GM19397 (cell line): ENCODE data around the gene GMPR2.
A peak's percentile ranks its signal among the peaks of the same experiment; 100 is the strongest.
"Not testable (repeated sequence)": the region's sequence is repeated elsewhere in the genome, so short reads cannot be mapped to it uniquely, and the experiment has no call there.

Experiments used
- ATAC-seq: cut with Tn5 transposase; IDR thresholded peaks from one replicate; pipeline ENCODE4 v1.9.1; 2021; ENCODE audit warnings: mild to moderate bottlenecking, moderate library complexity; ENCODE audit not compliant: unreplicated experiment

Gene GMPR2

DNA sequence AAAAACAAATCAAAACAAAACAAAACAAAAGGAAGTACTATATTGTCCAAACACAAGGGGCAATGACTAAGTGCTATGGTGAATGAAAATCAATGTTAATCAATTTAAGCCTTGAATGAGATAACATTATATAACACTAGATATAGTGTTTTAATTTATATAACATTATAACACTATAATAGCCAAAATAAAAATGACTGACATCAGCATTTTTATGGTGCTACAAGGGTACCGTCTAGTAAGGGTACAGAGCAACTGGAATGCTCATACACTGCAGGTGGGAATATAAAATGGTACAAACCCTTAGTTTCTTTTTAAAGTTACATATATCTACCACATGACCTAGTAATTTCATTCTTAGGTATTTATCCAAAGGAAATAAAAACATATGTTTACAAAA lies 6.3 kb upstream of the GMPR2 start:
- no peak for ATAC-seq

- ATAC-seq = no peak
These were observed 3.8 kb upstream of the GMPR2 start for GRCh38 chr14:24228902-24229301.

DNA sequence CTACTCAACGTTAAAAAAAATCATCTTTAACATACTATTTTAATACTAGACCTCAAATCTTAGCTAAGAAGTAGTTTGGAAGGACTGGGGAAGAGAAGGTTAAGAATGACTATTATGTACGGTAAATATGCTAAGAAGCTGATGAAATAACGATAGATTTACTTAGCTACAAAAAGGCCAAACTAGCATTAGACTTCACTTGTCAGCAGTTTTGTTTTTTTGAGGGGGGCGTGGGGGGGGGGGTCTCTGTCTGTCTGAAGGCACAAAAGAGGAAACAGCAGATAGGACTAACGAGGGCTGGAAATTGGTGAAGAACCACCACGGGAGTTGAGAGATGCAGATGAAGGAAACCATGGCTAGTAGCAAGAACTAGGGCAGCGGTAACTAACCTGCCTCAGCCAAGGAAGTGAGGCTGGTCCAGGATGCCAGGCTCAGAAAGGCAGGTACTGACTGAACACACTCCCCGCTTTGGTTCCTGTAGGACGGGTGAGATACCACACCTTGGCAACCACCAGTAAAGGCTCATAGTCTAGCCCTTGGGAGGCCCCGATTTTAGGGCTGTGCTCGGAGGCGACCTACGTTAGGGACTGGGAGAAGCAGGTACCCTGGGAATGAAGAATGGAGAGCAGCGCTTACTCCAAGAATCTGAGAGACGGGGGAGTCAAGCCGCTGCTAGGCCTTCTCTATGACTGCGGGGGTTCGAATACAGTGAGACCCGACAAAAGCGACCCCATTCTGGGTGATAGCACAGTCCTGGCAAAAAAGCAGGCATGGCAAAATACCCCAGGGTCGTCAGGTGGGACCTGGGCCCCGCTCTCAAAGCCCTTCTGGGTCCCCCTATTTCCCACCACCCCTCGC lies 1.2 kb upstream of the GMPR2 start:
- ATAC-seq = no peak

DNA sequence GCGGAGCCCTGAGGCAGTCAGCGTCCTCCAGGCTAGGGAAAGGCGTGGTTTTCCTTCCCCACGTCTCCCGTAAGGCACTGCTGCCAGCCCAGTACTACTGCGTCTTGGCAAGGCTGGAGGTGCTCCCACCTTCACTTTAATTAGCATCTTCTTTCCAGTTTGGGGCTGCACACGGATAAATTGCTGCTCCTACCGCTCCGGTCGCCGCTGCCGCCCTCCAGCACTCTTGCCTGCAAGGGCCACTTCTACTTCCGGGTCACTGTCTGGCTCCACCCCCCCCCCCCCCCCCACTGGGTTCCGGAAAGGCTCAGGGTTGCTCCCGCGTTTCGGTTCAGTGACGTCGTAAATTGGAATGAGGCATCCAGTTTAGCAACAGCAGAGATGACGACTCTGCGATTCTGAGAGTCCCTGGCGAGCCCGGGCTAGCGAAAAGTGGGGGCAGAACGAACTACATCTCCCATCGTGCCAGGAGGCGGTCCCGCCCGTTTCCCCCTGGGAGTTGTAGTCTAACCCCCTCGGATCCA lies 546 bp upstream of the GMPR2 start, which contains the start of gene NEDD8:
Gene NEDD8 (minus strand): TSS at position 247 of the 524 bp plus-strand sequence. CDS start 100 bp downstream, at position 147.
- peak; percentile 71 for ATAC-seq

DNA sequence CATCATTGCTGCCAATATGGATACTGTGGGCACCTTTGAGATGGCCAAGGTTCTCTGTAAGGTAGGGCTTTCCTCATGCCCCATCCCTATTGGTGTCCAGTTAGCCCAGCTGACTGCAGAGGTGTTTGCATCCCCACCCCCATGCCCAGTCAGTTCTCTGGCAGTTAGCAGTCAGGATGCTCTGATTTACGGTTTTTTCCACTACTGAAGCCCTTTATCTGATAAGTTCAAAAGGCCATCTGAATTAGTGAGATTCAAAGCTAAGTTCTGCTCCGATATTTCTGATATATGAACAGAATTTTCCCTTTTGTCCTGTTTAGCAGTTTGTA lies 773 bp downstream of the GMPR2 start:
- no peak for ATAC-seq

- no peak for ATAC-seq
These were observed 1.6 kb downstream of the GMPR2 start for GRCh38 chr14:24234095-24235005.

DNA sequence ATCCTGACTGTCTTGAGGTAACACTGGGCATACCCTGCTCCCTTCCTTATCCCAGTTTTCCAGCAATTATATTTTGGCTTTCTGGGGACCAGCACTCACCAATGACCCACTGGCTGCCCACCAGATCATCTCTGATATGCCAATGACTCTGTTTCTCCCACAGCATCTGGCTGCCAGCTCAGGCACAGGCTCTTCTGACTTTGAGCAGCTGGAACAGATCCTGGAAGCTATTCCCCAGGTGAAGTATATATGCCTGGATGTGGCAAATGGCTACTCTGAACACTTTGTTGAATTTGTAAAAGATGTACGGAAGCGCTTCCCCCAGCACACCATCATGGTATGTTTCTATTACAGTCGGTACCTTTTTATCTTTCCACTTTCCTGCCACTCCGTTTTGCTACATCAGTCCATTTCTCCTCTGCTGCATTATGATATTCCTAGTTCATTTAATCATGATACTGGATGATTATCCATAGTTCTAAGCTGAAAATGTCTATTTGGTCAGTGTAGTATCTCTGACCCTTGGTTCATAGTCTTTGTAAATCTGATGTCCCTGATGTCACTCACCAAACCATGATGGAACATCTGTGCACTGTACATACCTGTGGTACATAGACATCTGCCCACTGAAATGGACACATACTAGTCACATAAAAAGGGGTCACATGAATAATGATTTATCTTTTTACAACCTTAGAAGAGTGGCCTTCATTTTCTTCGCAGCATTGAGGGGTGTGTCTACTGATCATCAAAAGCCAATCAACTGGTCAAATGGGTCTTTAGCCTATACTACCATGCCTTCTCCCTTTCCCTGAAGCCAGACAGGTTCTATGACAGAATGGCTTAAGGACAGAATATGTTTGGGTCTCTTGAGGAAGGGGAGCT lies 3.3 kb downstream of the GMPR2 start:
- ATAC-seq = no peak

DNA sequence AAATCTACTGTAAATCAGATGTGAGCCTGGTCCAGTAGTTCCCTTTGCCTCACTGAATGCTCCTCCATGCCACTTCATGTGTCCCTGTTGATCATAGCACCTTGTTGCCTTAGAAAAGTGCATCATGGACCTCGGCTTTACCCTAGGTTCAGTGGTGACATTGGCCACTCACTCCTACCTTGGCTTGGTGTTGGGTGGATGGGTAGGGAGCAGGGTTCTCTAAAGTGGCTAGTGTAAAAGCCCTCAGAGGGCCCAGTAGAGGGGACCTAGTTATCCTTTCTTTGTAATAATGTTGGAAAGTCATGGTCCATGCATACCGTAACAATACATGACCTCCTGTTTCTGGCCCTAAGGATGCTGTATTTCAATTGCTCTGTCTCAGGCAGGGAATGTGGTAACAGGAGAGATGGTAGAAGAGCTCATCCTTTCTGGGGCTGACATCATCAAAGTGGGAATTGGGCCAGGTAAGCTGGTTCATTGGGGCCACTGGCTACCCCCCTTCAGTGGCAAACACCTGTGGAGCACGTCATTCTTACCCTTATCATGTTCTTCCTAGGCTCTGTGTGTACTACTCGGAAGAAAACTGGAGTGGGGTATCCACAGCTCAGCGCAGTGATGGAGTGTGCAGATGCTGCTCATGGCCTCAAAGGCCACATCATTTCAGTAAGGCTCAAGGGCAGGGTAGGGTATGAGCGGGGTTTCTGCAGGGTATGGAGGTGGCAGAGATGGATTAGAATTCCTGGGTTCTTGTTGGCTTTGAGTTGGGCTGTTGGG lies 4.1 kb downstream of the GMPR2 start:
- no peak for ATAC-seq

DNA sequence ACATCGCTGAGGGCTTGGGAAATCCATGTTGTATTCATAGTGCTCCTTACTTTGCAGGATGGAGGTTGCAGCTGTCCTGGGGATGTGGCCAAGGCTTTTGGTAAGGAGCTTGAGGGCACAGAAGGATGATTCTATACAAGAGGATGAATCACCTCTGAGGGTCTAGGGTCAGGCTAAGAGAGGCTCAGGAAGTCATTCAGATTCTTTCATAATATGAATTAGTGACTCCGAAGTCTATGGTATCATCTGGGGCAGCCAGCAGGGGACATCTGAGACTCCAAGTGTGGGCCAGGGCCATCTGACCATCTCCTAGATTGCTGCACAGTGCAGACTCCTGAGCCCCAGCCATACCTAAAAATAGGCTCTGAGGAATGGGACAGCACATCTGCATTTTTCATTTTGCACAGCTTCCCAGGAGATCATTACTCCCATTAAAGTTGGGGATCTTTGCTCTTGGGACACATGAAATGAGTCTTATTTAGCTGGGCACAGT lies 4.8 kb downstream of the GMPR2 start:
- no peak for ATAC-seq

- no peak for ATAC-seq
These were observed 5.4 kb downstream of the GMPR2 start for GRCh38 chr14:24238123-24238522.

GRCh38 chr14:24238527-24239037 lies 5.9 kb downstream of the GMPR2 start:
- no peak for ATAC-seq

DNA sequence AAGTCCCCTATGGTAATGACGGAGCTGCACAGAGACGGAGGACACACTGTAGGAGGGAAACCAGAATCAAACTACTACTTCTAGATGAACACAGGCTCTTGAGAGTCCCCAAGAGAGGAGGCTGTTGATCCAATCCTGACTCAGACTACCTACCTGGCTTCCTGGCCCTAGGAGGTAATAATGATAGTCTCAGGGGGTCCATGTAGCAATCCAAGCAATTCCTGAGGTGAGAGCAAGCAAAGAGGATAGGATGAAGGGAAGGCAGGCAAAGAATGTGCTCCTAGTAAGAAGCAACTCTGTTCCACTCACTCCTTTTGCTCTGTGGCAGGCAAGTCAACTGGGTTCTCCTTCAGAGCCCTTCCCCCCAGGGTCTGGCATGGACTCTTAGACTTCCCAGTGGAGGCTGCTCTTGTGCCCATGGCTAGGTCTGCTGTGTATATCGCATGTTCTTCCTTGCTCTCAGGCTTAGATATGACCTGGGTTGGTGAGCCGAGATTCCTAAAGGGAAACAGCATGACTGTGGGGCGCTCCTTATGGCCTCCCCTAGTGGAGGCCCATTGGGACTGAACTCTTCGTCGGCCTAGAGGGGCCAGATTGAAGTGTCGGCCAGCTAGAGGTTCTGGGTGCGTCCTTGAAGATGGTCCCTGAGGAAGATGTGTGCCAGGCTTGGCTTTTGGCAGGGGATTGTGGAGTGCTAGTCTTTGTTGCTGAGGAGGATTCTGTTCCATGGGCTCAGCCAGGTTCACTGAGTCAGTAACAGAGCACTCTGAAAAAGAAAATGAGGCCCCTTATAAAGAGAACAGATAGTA lies 7.6 kb downstream of the GMPR2 start:
- ATAC-seq = no peak

DNA sequence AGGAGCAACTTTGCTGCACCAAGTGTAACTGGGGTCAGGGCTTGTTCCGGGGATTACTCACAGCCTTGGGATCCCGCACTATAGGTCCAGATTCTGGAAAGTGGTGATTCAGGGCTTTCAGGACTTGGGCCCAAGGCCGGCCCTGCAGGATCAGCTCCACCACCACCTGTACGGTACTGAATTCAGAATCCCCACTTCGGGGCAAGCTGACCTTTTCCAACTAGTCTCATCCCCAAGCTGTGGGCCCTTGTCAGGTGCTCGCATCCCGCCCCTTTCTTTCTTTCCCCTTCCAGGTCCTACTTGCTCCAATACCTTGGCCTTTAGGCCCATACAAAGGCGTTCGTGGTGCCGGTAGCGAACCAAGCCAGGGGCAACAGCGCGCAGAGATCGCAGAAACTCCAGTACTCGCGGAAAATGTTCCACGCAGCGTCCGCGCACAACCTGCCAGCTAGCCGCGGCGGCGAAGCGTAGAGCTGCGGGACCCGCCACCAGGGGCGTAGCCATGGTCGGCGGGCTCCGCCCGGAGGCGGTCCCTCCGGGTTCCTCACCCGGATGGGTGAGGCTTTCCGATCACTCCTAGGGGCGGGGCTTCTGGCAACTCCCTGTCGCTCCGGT lies 9.2 kb downstream of the GMPR2 start:
- ATAC-seq = peak; percentile 84

DNA sequence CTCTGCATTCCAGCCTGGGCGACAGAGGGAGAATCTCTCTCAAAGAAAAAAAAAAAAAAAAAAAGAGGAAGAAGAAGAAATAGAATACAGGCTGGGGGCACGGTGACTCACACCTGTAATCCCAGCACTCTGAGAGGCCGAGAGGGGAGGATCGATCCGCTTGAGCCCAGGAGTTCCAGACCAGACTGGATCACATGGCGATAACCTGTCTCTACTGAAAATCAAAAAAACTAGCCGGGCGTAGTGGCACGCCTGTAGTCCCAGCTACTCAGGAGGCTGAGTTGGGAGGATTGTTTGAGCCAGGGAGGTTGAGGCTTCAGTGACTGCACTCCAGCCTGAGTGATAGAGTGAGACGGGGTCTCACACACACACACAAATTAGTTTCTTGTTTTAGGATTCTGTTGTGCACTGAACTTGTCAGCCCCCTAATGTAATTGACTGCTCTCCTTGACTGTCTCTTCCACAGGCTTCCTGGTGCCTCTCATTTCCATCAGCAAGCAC lies 10.7 kb downstream of the GMPR2 start:
- no peak for ATAC-seq

DNA sequence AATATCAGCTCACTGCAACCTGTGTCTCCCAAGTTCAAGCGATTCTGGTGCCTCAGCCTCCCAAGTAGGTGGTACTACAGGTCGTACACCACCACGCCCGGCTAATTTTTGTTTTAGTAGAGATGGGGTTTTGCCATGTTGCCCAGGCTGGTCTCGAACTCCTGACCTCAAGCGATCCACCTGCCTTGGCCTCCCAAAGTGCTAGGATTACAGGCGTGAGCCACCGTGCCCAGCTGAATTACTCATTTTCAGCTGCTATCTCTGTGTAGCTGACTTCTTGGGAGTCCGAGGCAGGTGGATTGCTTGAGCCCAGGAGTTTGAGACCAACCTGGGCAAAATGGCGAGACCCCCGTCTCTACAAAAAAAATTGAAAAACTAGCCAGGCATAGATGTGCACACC lies 12.6 kb downstream of the GMPR2 start:
- ATAC-seq = not testable (repeated sequence)

DNA sequence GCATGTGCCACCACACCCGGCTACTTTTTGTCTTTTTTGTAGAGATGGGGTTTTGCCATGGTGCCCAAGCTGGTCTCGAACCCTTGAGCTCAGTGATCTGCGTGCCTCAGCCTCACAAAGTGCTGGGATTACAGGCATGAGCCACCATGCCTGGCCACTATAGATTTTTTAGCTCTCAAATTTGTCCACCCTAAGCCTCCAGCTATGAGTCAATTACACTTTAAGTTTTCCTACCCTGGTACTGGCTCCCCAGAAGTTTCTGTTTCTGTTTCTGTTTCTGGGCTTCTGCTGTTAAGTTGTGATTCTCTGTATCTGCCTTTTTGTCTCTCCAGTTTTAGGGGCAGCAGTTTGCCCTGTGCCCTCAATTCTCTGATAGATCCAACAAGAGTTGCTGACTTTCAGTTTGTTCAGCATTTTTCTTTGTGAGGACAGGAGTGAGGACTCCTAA lies 14.1 kb downstream of the GMPR2 start:
- no peak for ATAC-seq

GRCh38 chr14:24247422-24247821 lies 14.7 kb downstream of the GMPR2 start:
- no peak for ATAC-seq
